Measurements from ENCODE around the gene CYP2S1. TPM values are rescaled to one million over a fixed set of nuclear protein-coding genes. Genes with fewer than 3 reads are reported as not detected.
A peak's percentile ranks its signal among the peaks of the same experiment; 100 is the strongest.

Gene CYP2S1
- total and polyA plus RNA-seq, 2 experiments from 2014 or later: not detected

GRCh38 chr19:41230067-41230857 lies 37.2 kb downstream of the CYP2S1 start:
- Histone ChIP-seq H3K27ac (peak overlapping the region; percentile 22), H3K4me2 (ENCODE audit: unreplicated experiment) (no peak overlapping the region), H3K4me3 (no peak overlapping the region), H3K27me3 (replicated peaks; ENCODE audit: insufficient read depth) (no peaks in the 10 kb centered on the region), H3K9me2 (ENCODE audit: insufficient read depth) (no peaks in the 10 kb centered on the region), H3K4me1 (ENCODE audit: insufficient read depth) (peaks cover 22% of the 10 kb centered on the region), H2AFZ (no peak overlapping the region), H3F3A (ENCODE audit: insufficient read depth) (peaks cover 63% of the 10 kb centered on the region), H4K20me1 (ENCODE audit: insufficient read depth) (no peaks in the 10 kb centered on the region), H3K9me3 (ENCODE audit: low read depth) (no peaks in the 10 kb centered on the region), H3K36me3 (ENCODE audit: low read depth) (peaks cover 69% of the 10 kb centered on the region), H3K79me2 (ENCODE audit: insufficient read depth) (peaks cover 88% of the 10 kb centered on the region), H3K9ac (no peak overlapping the region)
- TF ChIP-seq EZH2 (IDR thresholded peaks at IDR 0.05; ENCODE audit: insufficient read depth, poor library complexity, severe bottlenecking) (no peak), EZH2phosphoT487 (IDR thresholded peaks at IDR 0.05; ENCODE audit: insufficient read depth, low read depth) (no peak)
- in situ Hi-C loops (cut with MboI): no loop called here
- no peak for DNase-seq
- WGBS, 2 experiments (ENCODE audit: low coverage in 1 of 2, low lambda C conversion rate in 2 of 2, missing lambda C conversion rate in 2 of 2): 84% methylated on average over 3 of the region's 3 CpGs

GRCh38 chr19:41232686-41233085 lies 39.7 kb downstream of the CYP2S1 start:
- Histone ChIP-seq H3K79me2 (ENCODE audit: insufficient read depth) (peaks cover 97% of the 10 kb centered on the region), H3K27ac (no peak overlapping the region), H3K9me2 (ENCODE audit: insufficient read depth) (no peaks in the 10 kb centered on the region), H3K9ac (no peak overlapping the region), H3K9me3 (ENCODE audit: low read depth) (no peaks in the 10 kb centered on the region), H3K27me3 (replicated peaks; ENCODE audit: insufficient read depth) (no peaks in the 10 kb centered on the region), H3F3A (ENCODE audit: insufficient read depth) (peaks cover 61% of the 10 kb centered on the region), H3K4me1 (ENCODE audit: insufficient read depth) (peaks cover 8% of the 10 kb centered on the region; the same call in 1 of the 2 replicates), H3K4me3 (no peak overlapping the region), H3K4me2 (ENCODE audit: unreplicated experiment) (no peak overlapping the region), H2AFZ (no peak overlapping the region), H3K36me3 (ENCODE audit: low read depth) (peaks cover 78% of the 10 kb centered on the region), H4K20me1 (ENCODE audit: insufficient read depth) (no peaks in the 10 kb centered on the region)
- no peak for DNase-seq
- in situ Hi-C loops (cut with MboI): no loop called here
- WGBS, 2 experiments (ENCODE audit: low coverage in 1 of 2, low lambda C conversion rate in 2 of 2, missing lambda C conversion rate in 2 of 2): 81 to 86% methylated on average over 8 of the region's 8 CpGs
- no peak for TF ChIP-seq EZH2 (IDR thresholded peaks at IDR 0.05; ENCODE audit: insufficient read depth, poor library complexity, severe bottlenecking)
- no peak for TF ChIP-seq EZH2phosphoT487 (IDR thresholded peaks at IDR 0.05; ENCODE audit: insufficient read depth, low read depth)

DNA sequence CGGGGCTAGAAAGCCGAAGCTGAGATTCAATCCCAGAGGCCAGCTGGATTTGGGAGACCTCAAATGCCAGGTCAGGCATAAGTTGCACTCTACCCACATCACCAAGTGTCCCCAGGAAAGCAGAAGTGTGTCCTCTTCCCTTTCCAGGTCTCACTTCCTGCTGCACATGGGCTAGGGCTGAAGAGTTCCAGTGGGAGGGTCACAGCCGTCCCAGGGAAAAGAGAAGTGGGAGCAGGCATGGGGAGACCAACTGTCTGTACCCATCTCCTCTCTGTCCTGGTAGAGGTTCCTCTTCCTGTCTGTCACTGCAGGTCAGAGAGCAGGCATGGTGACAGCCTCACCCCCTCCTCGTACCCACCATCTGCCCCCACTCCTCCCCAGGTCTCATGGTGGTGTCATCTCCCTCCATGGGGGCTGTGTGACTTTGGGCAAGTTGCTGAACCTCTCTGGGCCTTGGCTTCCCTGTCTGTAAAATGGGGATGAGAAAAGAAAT lies 40.8 kb downstream of the CYP2S1 start:
- Histone ChIP-seq H3K36me3 (ENCODE audit: low read depth) (peaks cover 74% of the 10 kb centered on the region), H3K9me2 (ENCODE audit: insufficient read depth) (no peaks in the 10 kb centered on the region), H3K4me2 (ENCODE audit: unreplicated experiment) (no peak overlapping the region), H3F3A (ENCODE audit: insufficient read depth) (peaks cover 52% of the 10 kb centered on the region), H3K9me3 (ENCODE audit: low read depth) (no peaks in the 10 kb centered on the region), H3K9ac (no peak overlapping the region), H3K4me1 (ENCODE audit: insufficient read depth) (peaks cover 8% of the 10 kb centered on the region; the same call in 1 of the 2 replicates), H2AFZ (no peak overlapping the region), H3K4me3 (no peak overlapping the region), H4K20me1 (ENCODE audit: insufficient read depth) (no peaks in the 10 kb centered on the region), H3K27ac (no peak overlapping the region), H3K27me3 (replicated peaks; ENCODE audit: insufficient read depth) (no peaks in the 10 kb centered on the region), H3K79me2 (ENCODE audit: insufficient read depth) (peaks cover 97% of the 10 kb centered on the region)
- WGBS, 2 experiments (ENCODE audit: low coverage in 1 of 2, low lambda C conversion rate in 2 of 2, missing lambda C conversion rate in 2 of 2): 84 to 86% methylated on average over 4 of the region's 4 CpGs
- in situ Hi-C loops (cut with MboI): no loop called here
- DNase-seq: no peak
- TF ChIP-seq EZH2 (IDR thresholded peaks at IDR 0.05; ENCODE audit: insufficient read depth, poor library complexity, severe bottlenecking): no peak
- no peak for TF ChIP-seq EZH2phosphoT487 (IDR thresholded peaks at IDR 0.05; ENCODE audit: insufficient read depth, low read depth)

DNA sequence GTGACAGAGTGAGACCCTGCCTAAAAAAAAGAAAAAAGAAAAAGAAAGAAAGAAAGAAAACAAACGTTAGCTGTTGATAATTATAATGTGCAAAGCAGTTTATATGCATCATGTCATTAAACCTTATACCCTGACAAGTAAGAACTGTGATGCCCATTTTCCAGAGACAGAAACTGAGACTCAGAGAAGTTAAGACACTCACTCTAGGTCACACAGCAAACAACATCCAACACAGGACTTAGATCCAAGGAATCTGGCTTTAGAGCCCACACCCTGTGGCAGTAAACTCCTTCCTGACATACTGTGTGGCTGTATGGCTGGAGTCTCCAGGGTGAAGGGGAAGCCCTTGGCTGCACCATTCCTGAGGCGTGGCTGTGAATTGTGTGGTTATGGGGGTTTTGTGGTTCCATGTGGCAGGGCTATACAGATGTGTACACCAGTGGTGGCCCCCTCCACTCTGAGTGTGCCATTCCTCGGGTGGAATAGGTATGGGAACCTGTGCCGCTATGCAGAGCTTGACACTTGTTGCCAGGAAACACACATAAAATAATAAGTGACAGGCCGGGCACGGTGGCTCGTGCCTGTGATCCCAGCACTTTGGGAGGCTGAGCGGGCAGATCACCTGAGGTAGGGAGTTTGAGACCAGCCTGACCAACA lies 41.6 kb downstream of the CYP2S1 start:
- no peak for TF ChIP-seq EZH2phosphoT487 (IDR thresholded peaks at IDR 0.05; ENCODE audit: insufficient read depth, low read depth)
- TF ChIP-seq EZH2 (IDR thresholded peaks at IDR 0.05; ENCODE audit: insufficient read depth, poor library complexity, severe bottlenecking): no peak
- Histone ChIP-seq H3K9me3 (ENCODE audit: low read depth) (no peaks in the 10 kb centered on the region), H3K36me3 (ENCODE audit: low read depth) (peaks cover 72% of the 10 kb centered on the region), H3K79me2 (ENCODE audit: insufficient read depth) (peaks cover 96% of the 10 kb centered on the region), H3F3A (ENCODE audit: insufficient read depth) (peaks cover 47% of the 10 kb centered on the region), H3K9me2 (ENCODE audit: insufficient read depth) (no peaks in the 10 kb centered on the region), H3K4me1 (ENCODE audit: insufficient read depth) (0 out of 2 replicates have a peak, but pooled peaks cover 2% of the 10 kb centered on the region), H3K4me3 (no peak overlapping the region), H3K9ac (no peak overlapping the region), H3K27ac (no peak overlapping the region), H3K4me2 (ENCODE audit: unreplicated experiment) (no peak overlapping the region), H2AFZ (no peak overlapping the region), H3K27me3 (replicated peaks; ENCODE audit: insufficient read depth) (no peaks in the 10 kb centered on the region), H4K20me1 (ENCODE audit: insufficient read depth) (no peaks in the 10 kb centered on the region)
- DNase-seq: no peak
- in situ Hi-C loops (cut with MboI): no loop called here
- WGBS, 2 experiments (ENCODE audit: low coverage in 1 of 2, low lambda C conversion rate in 2 of 2, missing lambda C conversion rate in 2 of 2): 79 to 84% methylated on average over 8 of the region's 8 CpGs

All from GM23248 (cell line).